DMS114 treated with DMSO at 0.1 percent for 48 hours (cell line): ENCODE data around the gene GLP2R.

Experiments used
- DNase-seq: peaks from one replicate; lab custom pipeline; 2025; ENCODE audit not compliant: unreplicated experiment; lab: John Stamatoyannopoulos, UW

The GLP2R gene

DNA sequence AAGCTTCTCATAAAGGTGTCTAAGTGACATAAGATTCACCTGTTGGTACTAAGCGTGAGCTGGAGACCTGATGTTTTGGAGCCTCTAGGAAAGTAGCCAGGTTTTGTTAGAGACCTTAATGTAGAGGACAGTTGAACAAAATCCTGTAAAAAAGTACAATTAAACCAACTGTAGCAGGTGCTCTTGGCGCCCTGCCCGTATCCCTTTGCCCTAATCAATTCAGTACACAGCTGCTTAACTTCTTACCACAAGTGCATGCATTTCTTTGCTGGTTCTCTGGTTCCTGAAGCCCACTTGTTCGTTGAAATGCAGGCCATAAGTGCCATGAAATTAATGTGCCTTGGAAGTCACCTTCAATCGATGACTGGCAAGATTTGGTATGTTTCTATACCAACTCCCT lies 24.4 kb downstream of the GLP2R start:
- no peak for DNase-seq

- DNase-seq, result no peak
These were observed 28.5 kb downstream of the GLP2R start for GRCh38 chr17:9854255-9854654.

DNA sequence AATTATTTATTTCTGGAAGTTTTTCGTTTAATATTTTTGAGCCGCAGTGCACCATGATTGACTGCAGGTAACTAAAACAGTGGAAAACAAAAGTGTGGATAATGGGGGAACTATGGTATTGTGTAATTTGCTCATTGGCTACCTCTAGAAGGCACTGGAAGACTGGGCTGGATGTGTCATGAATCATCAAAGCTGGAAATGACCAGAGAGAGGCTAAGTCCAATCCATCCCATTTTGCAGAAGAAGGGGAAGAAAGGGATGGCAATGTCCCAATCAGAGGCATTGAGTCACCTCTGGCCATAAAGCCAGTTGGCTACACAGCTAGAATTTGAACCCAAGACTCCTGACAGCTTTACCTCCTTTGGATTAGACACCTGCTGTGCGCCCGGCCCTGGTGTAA lies 29.3 kb downstream of the GLP2R start:
- no peak for DNase-seq

DNA sequence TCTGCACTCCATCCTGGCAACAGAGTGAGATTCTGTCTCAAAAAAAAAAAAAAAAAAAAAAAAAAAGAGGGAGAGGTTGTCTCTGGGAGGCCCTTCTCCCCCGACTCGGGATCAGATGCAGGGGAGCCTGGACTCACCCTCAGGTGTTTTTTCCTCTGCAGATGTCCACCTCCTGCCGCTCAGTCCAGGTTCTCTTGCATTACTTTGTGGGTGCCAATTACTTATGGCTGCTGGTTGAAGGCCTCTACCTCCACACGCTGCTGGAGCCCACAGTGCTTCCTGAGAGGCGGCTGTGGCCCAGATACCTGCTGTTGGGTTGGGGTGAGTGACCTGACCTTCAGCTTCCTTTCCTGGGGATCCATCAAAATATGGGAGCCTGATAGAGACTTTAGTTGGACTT lies 34.1 kb downstream of the GLP2R start:
- DNase-seq, result no peak

- DNase-seq, result no peak
These were observed 35.1 kb downstream of the GLP2R start for GRCh38 chr17:9860851-9861250.

DNA sequence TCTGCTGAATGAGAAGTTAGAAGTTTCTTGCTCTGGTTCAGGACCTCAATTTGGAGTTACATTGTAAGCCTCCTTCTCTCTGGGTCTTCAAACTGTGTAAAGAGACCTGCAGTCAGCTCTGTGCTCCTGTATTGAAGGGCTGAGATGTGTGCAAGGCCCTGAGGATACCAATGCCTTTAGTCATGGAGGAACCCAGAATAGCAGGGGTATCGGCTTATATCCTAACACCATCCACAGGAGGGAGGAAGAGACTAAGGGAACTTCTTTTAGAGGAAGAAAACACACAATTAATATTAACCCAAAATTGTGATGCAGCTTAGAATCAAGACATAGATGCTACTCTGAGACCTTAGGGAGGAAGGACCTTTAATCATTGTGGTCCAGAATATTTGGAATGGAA lies 36.5 kb downstream of the GLP2R start:
- DNase-seq, result no peak

- no peak for DNase-seq
These were observed 37.2 kb downstream of the GLP2R start for GRCh38 chr17:9862949-9863348.

GRCh38 chr17:9865586-9865985 lies 39.9 kb downstream of the GLP2R start:
- DNase-seq, result no peak

GRCh38 chr17:9868552-9868951 lies 42.8 kb downstream of the GLP2R start:
- DNase-seq, result no peak

GRCh38 chr17:9872852-9873251 lies 47.1 kb downstream of the GLP2R start:
- DNase-seq, result no peak

GRCh38 chr17:9874722-9875121 lies 49.0 kb downstream of the GLP2R start:
- no peak for DNase-seq

- no peak for DNase-seq
These were observed 49.7 kb downstream of the GLP2R start for GRCh38 chr17:9875441-9875840.

GRCh38 chr17:9878356-9878755 lies 52.6 kb downstream of the GLP2R start:
- no peak for DNase-seq

DNA sequence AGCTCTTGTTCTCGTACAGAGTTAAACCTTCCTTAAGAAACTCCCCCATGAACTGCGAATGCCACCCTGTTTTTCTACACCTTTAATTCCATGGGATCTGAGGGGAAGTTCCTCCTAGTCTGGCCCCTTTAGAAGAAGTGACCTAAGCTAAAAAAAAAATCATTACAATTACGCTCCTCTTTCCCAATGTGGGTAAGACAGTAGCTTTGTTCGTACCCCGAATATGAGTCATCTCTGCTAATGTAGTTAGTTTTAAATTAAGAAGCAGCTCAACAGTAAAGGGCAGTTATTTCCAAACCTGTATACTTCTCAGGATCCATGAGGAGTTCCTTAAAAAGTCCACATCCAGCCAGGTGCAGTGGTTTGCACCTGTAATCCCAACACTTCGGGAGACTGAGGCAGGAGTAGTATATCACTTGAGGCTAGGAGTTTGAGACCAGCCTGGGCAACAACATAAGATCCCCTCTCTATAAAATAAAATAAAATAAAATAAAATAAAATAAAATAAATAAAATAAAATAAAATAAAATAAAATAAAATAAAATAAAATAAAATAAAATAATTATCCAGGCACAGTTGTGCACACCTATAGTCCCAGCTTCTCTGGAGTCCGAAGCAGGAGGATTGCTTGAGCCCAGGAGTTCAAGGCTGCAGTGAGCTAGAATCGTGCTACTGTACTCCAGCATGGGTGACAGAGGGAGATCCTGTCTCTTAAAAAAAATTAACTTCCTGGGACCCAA lies 53.2 kb downstream of the GLP2R start:
- no peak for DNase-seq

GRCh38 chr17:9880582-9880999 lies 54.9 kb downstream of the GLP2R start:
- DNase-seq, result no peak

DNA sequence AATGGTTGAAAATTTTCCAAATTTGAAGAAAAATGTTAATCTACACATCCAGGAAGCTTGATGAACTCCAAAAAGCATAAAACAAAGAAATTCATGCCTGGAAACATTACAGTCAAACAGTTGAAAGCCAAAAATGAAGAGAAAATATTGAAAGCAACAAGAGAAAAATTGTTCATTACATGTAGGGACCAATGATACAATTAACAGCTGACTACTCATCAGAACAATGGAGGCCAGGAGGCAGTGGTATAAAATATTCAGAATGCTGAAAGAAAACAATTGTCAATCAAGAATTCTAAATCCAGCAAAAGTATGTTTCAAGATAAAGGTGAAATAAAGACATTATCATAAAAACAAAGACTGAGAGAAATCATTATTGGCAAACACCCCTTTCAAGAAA lies 57.7 kb downstream of the GLP2R start:
- no peak for DNase-seq

DNA sequence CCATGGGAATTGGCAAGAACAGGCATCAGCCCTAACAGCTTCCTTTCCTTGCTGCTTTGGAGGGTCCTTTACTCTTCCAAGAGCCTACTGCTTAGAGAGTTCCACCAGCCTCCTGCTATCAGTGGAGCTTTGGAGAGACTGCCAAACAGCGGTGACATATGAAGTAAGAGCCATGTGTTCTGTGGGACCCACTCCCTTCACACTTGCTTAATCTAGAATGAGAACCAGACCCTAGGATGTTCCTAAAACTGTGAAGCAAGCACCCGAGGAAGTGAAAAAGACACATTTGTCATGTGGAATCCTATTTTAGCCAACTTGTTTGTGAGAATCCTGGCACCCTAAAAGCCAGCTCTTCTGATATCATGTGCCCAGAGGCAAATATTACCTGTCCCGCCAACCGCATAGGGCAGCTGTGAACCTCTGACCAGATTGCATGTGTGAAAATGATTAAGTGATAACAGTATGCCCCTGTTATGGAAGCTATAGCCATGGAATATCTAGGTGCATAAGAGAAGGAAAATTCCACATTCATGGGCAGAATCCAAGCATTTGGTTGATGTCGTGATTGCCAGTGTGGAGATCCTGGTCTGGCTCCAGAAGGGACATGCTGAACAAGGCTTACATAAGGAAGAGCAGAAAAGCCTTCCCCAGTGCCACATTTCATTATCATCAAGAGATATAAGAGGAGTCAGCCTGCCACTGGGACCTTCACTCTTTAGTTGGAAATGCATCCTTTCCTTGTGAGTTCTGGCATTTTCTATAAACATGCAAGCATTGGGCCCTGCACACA lies 60.6 kb downstream of the GLP2R start:
- no peak for DNase-seq

DNA sequence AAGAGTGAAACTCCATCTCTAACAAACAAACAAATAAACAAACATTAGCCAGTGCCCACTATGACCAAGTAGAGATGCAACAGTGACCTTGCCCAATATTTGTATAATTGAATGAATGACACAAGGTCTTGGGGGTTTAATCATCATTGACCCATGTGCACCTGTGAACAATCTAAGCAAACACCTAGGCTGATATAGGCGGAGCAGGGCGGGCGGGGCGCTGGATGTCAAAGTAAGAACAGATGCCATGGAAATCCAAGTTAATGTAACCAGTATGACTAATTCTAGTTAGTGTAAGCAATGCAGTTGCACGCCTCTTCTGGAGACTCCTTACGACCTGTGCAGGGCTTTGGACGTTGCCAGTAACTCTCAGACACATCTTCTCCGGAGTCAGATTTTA lies 61.8 kb downstream of the GLP2R start:
- DNase-seq, result no peak

GRCh38 chr17:9890124-9890523 lies 64.4 kb downstream of the GLP2R start:
- no peak for DNase-seq

GRCh38 chr17:9893411-9894012 lies 67.8 kb downstream of the GLP2R start:
- no peak for DNase-seq

- DNase-seq, result no peak
These were observed 68.5 kb downstream of the GLP2R start for GRCh38 chr17:9894231-9894630.

GRCh38 chr17:9895923-9896322 lies 70.2 kb downstream of the GLP2R start:
- DNase-seq, result no peak
